Astrocyte (in vitro differentiated cells and primary cell): Measurements from ENCODE around the gene MYPN. TPM values are rescaled to one million over a fixed set of nuclear protein-coding genes. Genes with fewer than 3 reads are reported as not detected.

Source experiments
- DNase-seq: peaks from one replicate; pipeline ENCODE4 v3.0.0-alpha.2; 2010; ENCODE audit warnings: low read depth
- FAIRE-seq: peaks from 2 replicates; lab custom pipeline; 2011; peaks lifted over from hg19 to GRCh38; lab: Jason Lieb, UNC
- H2AFZ ChIP-seq: 2 replicates; pipeline ENCODE4 v1.6.0; 2012; ENCODE audit warnings: low read depth, low read length, inconsistent platforms
- H3K27ac ChIP-seq: 2 replicates; pipeline ENCODE4 v1.5.1; 2011; ENCODE audit warnings: low read depth, low read length, inconsistent platforms
- H3K27me3 ChIP-seq: 2 replicates; pipeline ENCODE4 v1.6.0; 2011; ENCODE audit warnings: low read length, inconsistent platforms; ENCODE audit not compliant: insufficient read depth
- H3K36me3 ChIP-seq: 2 replicates; pipeline ENCODE4 v1.5.1; 2011; ENCODE audit warnings: low read length, inconsistent platforms; ENCODE audit not compliant: insufficient read depth
- H3K4me1 ChIP-seq: 2 replicates; pipeline ENCODE4 v1.5.1; 2011; ENCODE audit warnings: low read length, inconsistent platforms; ENCODE audit not compliant: insufficient read depth
- H3K4me2 ChIP-seq: 2 replicates; pipeline ENCODE4 v1.6.0; 2012; ENCODE audit warnings: low read length, inconsistent platforms
- H3K4me3 ChIP-seq: 2 replicates; pipeline ENCODE4 v1.5.1; 2011; ENCODE audit warnings: low read depth, mild to moderate bottlenecking, low read length, inconsistent platforms; ENCODE audit not compliant: insufficient read depth
- H3K79me2 ChIP-seq: 2 replicates; pipeline ENCODE4 v1.6.0; 2012; ENCODE audit warnings: mild to moderate bottlenecking, low read length, inconsistent platforms; ENCODE audit not compliant: insufficient read depth
- H3K9ac ChIP-seq: 2 replicates; pipeline ENCODE4 v1.6.0; 2012; ENCODE audit warnings: mild to moderate bottlenecking, low read length, inconsistent platforms
- H3K9me3 ChIP-seq: 2 replicates; pipeline ENCODE4 v1.5.1; 2012; ENCODE audit warnings: low read depth, mild to moderate bottlenecking, low read length, inconsistent platforms; ENCODE audit not compliant: insufficient read depth
- H4K20me1 ChIP-seq: 2 replicates; pipeline ENCODE4 v1.6.0; 2012; ENCODE audit warnings: low read length, inconsistent platforms; ENCODE audit not compliant: insufficient read depth
- H3K27ac Mint-ChIP-seq: one replicate; pipeline ENCODE4 v1.8.0; 2021; ENCODE audit warnings: mild to moderate bottlenecking, mixed read lengths; ENCODE audit not compliant: unreplicated experiment
- H3K27me3 Mint-ChIP-seq: one replicate; pipeline ENCODE4 v1.8.0; 2021; ENCODE audit warnings: low read depth, mixed read lengths; ENCODE audit not compliant: unreplicated experiment
- H3K36me3 Mint-ChIP-seq: one replicate; pipeline ENCODE4 v1.8.0; 2021; ENCODE audit warnings: low read depth, mixed read lengths; ENCODE audit not compliant: unreplicated experiment
- H3K4me1 Mint-ChIP-seq: one replicate; pipeline ENCODE4 v1.8.0; 2021; ENCODE audit warnings: low read depth, mixed read lengths; ENCODE audit not compliant: unreplicated experiment
- H3K4me3 Mint-ChIP-seq: one replicate; pipeline ENCODE4 v1.8.0; 2021; ENCODE audit warnings: mild to moderate bottlenecking, moderate library complexity, mixed read lengths; ENCODE audit not compliant: unreplicated experiment
- H3K9me3 Mint-ChIP-seq: one replicate; pipeline ENCODE4 v1.8.0; 2021; ENCODE audit warnings: mild to moderate bottlenecking, mixed read lengths; ENCODE audit not compliant: unreplicated experiment
- EZH2 ChIP-seq: IDR thresholded peaks from 2 replicates; pipeline ENCODE4 v1.6.1; 2012; ENCODE audit warnings: mild to moderate bottlenecking, low read length, inconsistent platforms; ENCODE audit not compliant: insufficient read depth
- total RNA-seq: library from RNA; stranded (reverse); gene quantifications from 2 replicates; pipeline ENCODE4 v1.2.1, GENCODE V29; 2021
- TF ChIP-seq, protein P1 (sequence below): IDR thresholded peaks from 2 replicates; pipeline ENCODE4 v1.5.1; 2011; ENCODE audit warnings: low read depth, mild to moderate bottlenecking, inconsistent platforms, low read length, moderate library complexity; ENCODE audit not compliant: insufficient read depth

Gene MYPN
- total RNA-seq, 1 donor from 2014 or later = 0.11 TPM

DNA sequence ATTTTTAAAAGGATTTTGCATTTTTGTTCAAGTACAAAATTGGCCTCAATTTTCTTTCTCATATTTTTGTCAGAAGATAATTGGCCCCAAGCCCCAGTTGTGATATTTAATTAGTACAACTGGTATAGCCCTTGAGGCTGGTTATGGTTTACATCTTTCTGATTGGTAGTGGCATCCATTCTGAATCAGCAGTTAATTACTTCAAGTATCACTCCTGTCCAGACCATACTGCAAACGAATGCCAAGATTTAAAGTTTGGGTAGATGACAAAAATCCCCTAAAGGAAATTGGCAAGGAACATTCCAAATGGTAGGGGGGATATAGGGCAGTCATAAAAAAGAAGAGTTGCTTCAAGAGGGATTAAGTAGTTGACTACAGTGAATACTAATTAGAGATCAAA lies 23.1 kb downstream of the MYPN start:
- no peaks in the 10 kb centered on the region for H3K36me3 Mint-ChIP-seq
- peaks cover 24% of the 10 kb centered on the region for H3K4me1 ChIP-seq
- H4K20me1 ChIP-seq = no peaks in the 10 kb centered on the region
- H3K9me3 Mint-ChIP-seq = no peaks in the 10 kb centered on the region
- no peak for DNase-seq
- no peak overlapping the region for H3K27ac ChIP-seq
- H3K27me3 Mint-ChIP-seq = no peaks in the 10 kb centered on the region
- TF ChIP-seq, protein P1, sequence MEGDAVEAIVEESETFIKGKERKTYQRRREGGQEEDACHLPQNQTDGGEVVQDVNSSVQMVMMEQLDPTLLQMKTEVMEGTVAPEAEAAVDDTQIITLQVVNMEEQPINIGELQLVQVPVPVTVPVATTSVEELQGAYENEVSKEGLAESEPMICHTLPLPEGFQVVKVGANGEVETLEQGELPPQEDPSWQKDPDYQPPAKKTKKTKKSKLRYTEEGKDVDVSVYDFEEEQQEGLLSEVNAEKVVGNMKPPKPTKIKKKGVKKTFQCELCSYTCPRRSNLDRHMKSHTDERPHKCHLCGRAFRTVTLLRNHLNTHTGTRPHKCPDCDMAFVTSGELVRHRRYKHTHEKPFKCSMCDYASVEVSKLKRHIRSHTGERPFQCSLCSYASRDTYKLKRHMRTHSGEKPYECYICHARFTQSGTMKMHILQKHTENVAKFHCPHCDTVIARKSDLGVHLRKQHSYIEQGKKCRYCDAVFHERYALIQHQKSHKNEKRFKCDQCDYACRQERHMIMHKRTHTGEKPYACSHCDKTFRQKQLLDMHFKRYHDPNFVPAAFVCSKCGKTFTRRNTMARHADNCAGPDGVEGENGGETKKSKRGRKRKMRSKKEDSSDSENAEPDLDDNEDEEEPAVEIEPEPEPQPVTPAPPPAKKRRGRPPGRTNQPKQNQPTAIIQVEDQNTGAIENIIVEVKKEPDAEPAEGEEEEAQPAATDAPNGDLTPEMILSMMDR = no peak
- no peak for TF ChIP-seq EZH2
- no peak overlapping the region for H3K9ac ChIP-seq
- no peaks in the 10 kb centered on the region for H3K79me2 ChIP-seq
- no peak overlapping the region for H2AFZ ChIP-seq
- no peak overlapping the region for H3K4me2 ChIP-seq
- H3K4me1 Mint-ChIP-seq = peaks cover 14% of the 10 kb centered on the region
- no peak overlapping the region for H3K27ac Mint-ChIP-seq
- no peaks in the 10 kb centered on the region for H3K27me3 ChIP-seq
- no peaks in the 10 kb centered on the region for H3K9me3 ChIP-seq
- H3K36me3 ChIP-seq = no peaks in the 10 kb centered on the region
- H3K4me3 ChIP-seq = no peak overlapping the region
- FAIRE-seq = no peak
- no peak overlapping the region for H3K4me3 Mint-ChIP-seq

- TF ChIP-seq, protein P1 = no peak
- TF ChIP-seq EZH2 = no peak
- Histone ChIP-seq H3K4me2 (no peak overlapping the region), H3K9me3 (no peaks in the 10 kb centered on the region), H3K4me3 (no peak overlapping the region), H3K27ac (no peak overlapping the region), H3K9ac (no peak overlapping the region), H3K27me3 (no peaks in the 10 kb centered on the region), H4K20me1 (no peaks in the 10 kb centered on the region), H3K4me1 (peaks cover 24% of the 10 kb centered on the region), H3K36me3 (no peaks in the 10 kb centered on the region), H3K79me2 (no peaks in the 10 kb centered on the region), H2AFZ (peak overlapping the region; percentile 55)
- DNase-seq (peak; percentile 32), FAIRE-seq (no peak)
- H3K36me3 Mint-ChIP-seq = no peaks in the 10 kb centered on the region
- no peaks in the 10 kb centered on the region for H3K9me3 Mint-ChIP-seq
- H3K27ac Mint-ChIP-seq = no peak overlapping the region
- H3K4me3 Mint-ChIP-seq = no peak overlapping the region
- H3K4me1 Mint-ChIP-seq = peaks cover 14% of the 10 kb centered on the region
- no peaks in the 10 kb centered on the region for H3K27me3 Mint-ChIP-seq
These were observed 24.2 kb downstream of the MYPN start for GRCh38 chr10:68133523-68133922.

DNA sequence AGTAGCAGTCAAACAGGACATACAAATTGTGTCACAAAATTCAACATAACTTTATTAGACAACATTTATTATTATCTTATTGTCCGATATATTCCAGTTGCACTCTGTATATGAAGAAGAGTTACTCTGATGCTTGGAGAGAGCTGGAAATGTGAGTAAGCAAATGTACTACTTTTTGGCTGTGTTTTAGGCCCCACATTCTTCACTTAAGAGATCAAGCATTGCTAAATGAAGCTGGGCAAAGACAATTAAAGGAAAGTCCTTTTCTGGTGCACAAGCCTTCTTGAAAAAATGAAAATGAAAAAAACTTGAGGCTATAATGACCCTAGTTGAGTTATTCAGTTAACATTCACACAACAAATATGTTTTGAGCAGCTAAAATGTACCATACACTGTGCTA lies 26.1 kb downstream of the MYPN start:
- Mint-ChIP-seq H3K9me3 (no peaks in the 10 kb centered on the region), H3K27ac (peak overlapping the region; percentile 2), H3K27me3 (no peaks in the 10 kb centered on the region), H3K36me3 (no peaks in the 10 kb centered on the region), H3K4me3 (no peak overlapping the region), H3K4me1 (peaks cover 19% of the 10 kb centered on the region)
- Histone ChIP-seq H3K4me2 (peak overlapping the region; percentile 76), H3K27ac (peak overlapping the region; percentile 97), H3K4me3 (peak overlapping the region; percentile 8), H3K9ac (peak overlapping the region; percentile 73), H3K79me2 (no peaks in the 10 kb centered on the region), H2AFZ (no peak overlapping the region), H3K4me1 (peaks cover 31% of the 10 kb centered on the region), H3K36me3 (no peaks in the 10 kb centered on the region), H3K9me3 (no peaks in the 10 kb centered on the region), H4K20me1 (no peaks in the 10 kb centered on the region), H3K27me3 (no peaks in the 10 kb centered on the region)
- TF ChIP-seq, protein P1 = no peak
- TF ChIP-seq EZH2 = no peak
- DNase-seq (peak; percentile 70), FAIRE-seq (peak; percentile 9)
